ENCODE results near the gene PPM1H.

DNA sequence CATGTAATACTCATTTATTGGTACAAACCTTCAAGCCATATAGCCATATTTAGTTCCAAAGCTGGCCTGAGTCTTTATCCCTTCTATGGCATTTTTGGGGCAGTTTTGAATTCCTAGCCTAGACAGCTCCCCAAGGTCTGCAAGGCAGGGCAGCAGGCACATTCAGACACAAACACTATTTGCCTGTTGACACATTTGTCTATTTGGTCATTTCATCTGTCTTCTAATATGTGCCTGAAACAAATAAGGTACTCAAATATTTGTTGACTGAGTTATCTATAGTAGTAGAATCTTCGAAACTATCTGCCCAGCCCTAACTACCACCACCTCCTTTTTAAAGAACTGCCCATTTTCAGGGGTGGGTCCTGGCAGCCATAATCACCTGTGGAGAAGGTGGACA is 9.3 kb downstream of the PPM1H start:
- TF ChIP-seq, protein P1, sequence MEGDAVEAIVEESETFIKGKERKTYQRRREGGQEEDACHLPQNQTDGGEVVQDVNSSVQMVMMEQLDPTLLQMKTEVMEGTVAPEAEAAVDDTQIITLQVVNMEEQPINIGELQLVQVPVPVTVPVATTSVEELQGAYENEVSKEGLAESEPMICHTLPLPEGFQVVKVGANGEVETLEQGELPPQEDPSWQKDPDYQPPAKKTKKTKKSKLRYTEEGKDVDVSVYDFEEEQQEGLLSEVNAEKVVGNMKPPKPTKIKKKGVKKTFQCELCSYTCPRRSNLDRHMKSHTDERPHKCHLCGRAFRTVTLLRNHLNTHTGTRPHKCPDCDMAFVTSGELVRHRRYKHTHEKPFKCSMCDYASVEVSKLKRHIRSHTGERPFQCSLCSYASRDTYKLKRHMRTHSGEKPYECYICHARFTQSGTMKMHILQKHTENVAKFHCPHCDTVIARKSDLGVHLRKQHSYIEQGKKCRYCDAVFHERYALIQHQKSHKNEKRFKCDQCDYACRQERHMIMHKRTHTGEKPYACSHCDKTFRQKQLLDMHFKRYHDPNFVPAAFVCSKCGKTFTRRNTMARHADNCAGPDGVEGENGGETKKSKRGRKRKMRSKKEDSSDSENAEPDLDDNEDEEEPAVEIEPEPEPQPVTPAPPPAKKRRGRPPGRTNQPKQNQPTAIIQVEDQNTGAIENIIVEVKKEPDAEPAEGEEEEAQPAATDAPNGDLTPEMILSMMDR (IDR thresholded peaks at IDR 0.05; ENCODE audit: low read depth, low read length, missing input control), result no peak
- TF ChIP-seq RXRA (IDR thresholded peaks at IDR 0.05) (no peak), FOXA1 (IDR thresholded peaks at IDR 0.05) (no peak), YY1 (IDR thresholded peaks at IDR 0.05) (no peak), NR2F2 (IDR thresholded peaks at IDR 0.05) (no peak), EGR1 (IDR thresholded peaks at IDR 0.05; ENCODE audit: low read depth in 2 of 2) (no peak), TAF1 (conservative IDR thresholded peaks at IDR 0.05) (no peak), JUND (IDR thresholded peaks at IDR 0.05) (no peak), GABPA (IDR thresholded peaks at IDR 0.05 in 1 of 2, conservative IDR thresholded peaks at IDR 0.05 in 1 of 2) (no peak), RAD21 (IDR thresholded peaks at IDR 0.05) (no peak), HNF4G (IDR thresholded peaks at IDR 0.05) (no peak), SP1 (IDR thresholded peaks at IDR 0.05) (no peak)
- TF ChIP-seq, protein P2, sequence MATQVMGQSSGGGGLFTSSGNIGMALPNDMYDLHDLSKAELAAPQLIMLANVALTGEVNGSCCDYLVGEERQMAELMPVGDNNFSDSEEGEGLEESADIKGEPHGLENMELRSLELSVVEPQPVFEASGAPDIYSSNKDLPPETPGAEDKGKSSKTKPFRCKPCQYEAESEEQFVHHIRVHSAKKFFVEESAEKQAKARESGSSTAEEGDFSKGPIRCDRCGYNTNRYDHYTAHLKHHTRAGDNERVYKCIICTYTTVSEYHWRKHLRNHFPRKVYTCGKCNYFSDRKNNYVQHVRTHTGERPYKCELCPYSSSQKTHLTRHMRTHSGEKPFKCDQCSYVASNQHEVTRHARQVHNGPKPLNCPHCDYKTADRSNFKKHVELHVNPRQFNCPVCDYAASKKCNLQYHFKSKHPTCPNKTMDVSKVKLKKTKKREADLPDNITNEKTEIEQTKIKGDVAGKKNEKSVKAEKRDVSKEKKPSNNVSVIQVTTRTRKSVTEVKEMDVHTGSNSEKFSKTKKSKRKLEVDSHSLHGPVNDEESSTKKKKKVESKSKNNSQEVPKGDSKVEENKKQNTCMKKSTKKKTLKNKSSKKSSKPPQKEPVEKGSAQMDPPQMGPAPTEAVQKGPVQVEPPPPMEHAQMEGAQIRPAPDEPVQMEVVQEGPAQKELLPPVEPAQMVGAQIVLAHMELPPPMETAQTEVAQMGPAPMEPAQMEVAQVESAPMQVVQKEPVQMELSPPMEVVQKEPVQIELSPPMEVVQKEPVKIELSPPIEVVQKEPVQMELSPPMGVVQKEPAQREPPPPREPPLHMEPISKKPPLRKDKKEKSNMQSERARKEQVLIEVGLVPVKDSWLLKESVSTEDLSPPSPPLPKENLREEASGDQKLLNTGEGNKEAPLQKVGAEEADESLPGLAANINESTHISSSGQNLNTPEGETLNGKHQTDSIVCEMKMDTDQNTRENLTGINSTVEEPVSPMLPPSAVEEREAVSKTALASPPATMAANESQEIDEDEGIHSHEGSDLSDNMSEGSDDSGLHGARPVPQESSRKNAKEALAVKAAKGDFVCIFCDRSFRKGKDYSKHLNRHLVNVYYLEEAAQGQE (IDR thresholded peaks at IDR 0.05), result no peak
- TF ChIP-seq, protein P3, sequence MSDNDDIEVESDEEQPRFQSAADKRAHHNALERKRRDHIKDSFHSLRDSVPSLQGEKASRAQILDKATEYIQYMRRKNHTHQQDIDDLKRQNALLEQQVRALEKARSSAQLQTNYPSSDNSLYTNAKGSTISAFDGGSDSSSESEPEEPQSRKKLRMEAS (IDR thresholded peaks at IDR 0.05), result no peak

Measured in liver (tissue), 3 donors.